Brain pericyte (primary cell): ENCODE data around the gene CD2BP2.

Experiments used
- DNase-seq: peaks from one replicate; pipeline ENCODE4 v3.0.0-alpha.2; 2012; ENCODE audit warnings: low read depth, low spot score

The CD2BP2 gene

GRCh38 chr16:30378236-30379157, 23.4 kb upstream of the CD2BP2 start:
- peak; percentile 93 for DNase-seq

GRCh38 chr16:30377812-30378235, 22.7 kb upstream of the CD2BP2 start:
- DNase-seq = no peak

- DNase-seq = no peak
These were observed 22.1 kb upstream of the CD2BP2 start for GRCh38 chr16:30377050-30377811.

- no peak for DNase-seq
These were observed 21.4 kb upstream of the CD2BP2 start for GRCh38 chr16:30376461-30376902.

- no peak for DNase-seq
These were observed 20.8 kb upstream of the CD2BP2 start for GRCh38 chr16:30375864-30376263.

GRCh38 chr16:30374538-30374937, 19.4 kb upstream of the CD2BP2 start, which contains the start of gene MYL11:
Gene MYL11, plus strand, starts transcription at chr16:30374802. Its CDS starts 56 bp downstream, at chr16:30374858.
- DNase-seq = no peak

- DNase-seq = no peak
These were observed 17.6 kb upstream of the CD2BP2 start for GRCh38 chr16:30372725-30373124.

- DNase-seq = no peak
These were observed 17.1 kb upstream of the CD2BP2 start for GRCh38 chr16:30372038-30372712.

- DNase-seq = no peak
These were observed 16.2 kb upstream of the CD2BP2 start for GRCh38 chr16:30371248-30371816.

GRCh38 chr16:30370456-30371247, 15.5 kb upstream of the CD2BP2 start, which contains the start of gene TBC1D10B:
Gene TBC1D10B, minus strand, starts transcription at chr16:30370494. Its CDS starts 311 bp downstream, at chr16:30370183.
- peak; percentile 100 for DNase-seq

- no peak for DNase-seq
These were observed 14.9 kb upstream of the CD2BP2 start for GRCh38 chr16:30369938-30370455.

GRCh38 chr16:30369091-30369937, 14.2 kb upstream of the CD2BP2 start:
- DNase-seq = no peak

GRCh38 chr16:30368792-30369090, 13.6 kb upstream of the CD2BP2 start:
- DNase-seq = no peak

- DNase-seq = no peak
These were observed 13.1 kb upstream of the CD2BP2 start for GRCh38 chr16:30368122-30368791.

GRCh38 chr16:30367349-30368009, 12.4 kb upstream of the CD2BP2 start:
- no peak for DNase-seq

GRCh38 chr16:30366511-30366910, 11.4 kb upstream of the CD2BP2 start:
- no peak for DNase-seq

- DNase-seq = no peak
These were observed 10.1 kb upstream of the CD2BP2 start for GRCh38 chr16:30365200-30365599.

- no peak for DNase-seq
These were observed 6.1 kb upstream of the CD2BP2 start for GRCh38 chr16:30361180-30361579.

- no peak for DNase-seq
These were observed 4.7 kb upstream of the CD2BP2 start for GRCh38 chr16:30359871-30360170.
